NCI-H748 treated with DMSO at 0.1 percent for 48 hours (cell line): Measurements from ENCODE around the gene CTNNBL1.
"Not testable (repeated sequence)": the region's sequence is repeated elsewhere in the genome, so short reads cannot be mapped to it uniquely, and the experiment has no call there.

Source experiments
- DNase-seq: peaks from one replicate; lab custom pipeline; 2025; lab: John Stamatoyannopoulos, UW

CTNNBL1 gene

GRCh38 chr20:37853823-37854375, 160.1 kb downstream of the CTNNBL1 start:
- no peak for DNase-seq

DNA sequence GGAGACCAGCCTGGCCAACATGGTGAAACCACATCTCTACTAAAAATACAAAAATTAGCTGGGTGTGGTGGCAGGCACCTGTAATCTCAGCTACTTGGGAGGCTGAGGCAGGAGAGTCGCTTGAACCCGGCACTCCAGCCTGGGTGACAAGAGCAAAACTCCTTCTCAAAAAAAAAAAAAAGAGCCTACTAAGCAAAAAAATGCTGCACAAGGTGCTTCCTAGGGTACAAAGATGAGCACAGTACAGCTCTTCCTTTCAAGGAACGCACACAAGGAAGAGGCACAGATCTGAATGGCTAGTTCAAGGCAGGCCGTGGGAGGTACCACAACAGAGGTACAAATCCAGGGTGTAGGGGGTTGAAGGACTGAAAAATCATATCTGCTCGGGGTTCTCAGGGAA, 162.2 kb downstream of the CTNNBL1 start:
- DNase-seq: not testable (repeated sequence)

- DNase-seq: no peak
Observed at GRCh38 chr20:37856932-37857660, 163.3 kb downstream of the CTNNBL1 start.

DNA sequence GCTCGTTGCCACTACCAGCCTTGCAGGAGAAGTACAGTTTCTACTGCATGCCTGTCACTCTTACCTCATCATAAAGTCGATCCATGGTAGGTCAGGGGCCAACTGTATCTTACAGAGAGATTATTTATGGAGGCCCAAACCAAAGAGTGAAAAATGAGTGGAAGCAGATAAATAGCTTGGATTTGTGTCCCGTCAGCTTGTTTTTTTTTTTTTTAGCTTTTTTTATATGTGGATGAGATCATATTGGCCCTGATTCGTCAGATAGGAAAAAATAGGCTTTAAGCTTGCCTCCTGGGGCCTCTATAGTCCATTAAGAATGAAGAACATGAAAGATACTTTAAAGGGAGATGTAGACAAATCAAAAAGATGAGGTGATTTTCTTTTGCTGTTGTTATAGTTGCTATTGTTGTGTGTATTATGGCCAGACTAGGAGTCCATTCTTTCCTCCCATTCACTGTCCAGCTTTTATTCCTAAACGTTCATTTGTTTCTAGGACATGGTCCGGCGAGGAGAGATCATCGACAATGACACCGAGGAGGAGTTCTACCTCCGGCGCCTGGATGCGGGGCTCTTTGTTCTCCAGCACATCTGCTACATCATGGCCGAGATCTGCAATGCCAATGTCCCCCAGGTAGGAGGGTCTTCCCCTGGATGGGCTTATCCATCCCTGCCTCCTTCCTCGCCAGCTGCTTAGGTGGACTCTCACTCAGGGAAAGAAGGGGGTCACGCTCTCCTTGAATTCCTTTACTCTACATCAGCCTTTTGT, 165.8 kb downstream of the CTNNBL1 start:
- DNase-seq: no peak

GRCh38 chr20:37863289-37863688, 169.5 kb downstream of the CTNNBL1 start:
- DNase-seq: no peak

DNA sequence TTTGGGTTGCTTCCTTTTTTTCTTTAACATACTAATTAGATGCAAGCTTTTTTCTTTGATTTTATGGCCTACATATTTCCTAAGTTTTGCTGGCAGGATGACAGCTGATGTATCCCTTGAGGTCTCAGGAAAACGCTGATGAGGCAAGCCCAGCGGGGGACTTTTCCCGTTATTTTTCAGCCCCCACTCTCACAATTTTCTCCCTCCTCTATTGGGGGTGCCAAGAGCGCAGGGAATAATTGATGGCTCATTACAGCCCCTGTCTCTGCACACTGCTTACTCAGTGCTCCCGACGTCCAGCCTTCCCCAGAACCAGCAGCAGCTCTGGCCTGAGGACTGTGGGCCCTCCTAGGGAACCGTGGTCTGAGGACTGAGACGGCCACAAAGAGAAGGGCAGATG, 170.5 kb downstream of the CTNNBL1 start:
- no peak for DNase-seq

GRCh38 chr20:37866051-37866450, 172.2 kb downstream of the CTNNBL1 start:
- DNase-seq: no peak

DNA sequence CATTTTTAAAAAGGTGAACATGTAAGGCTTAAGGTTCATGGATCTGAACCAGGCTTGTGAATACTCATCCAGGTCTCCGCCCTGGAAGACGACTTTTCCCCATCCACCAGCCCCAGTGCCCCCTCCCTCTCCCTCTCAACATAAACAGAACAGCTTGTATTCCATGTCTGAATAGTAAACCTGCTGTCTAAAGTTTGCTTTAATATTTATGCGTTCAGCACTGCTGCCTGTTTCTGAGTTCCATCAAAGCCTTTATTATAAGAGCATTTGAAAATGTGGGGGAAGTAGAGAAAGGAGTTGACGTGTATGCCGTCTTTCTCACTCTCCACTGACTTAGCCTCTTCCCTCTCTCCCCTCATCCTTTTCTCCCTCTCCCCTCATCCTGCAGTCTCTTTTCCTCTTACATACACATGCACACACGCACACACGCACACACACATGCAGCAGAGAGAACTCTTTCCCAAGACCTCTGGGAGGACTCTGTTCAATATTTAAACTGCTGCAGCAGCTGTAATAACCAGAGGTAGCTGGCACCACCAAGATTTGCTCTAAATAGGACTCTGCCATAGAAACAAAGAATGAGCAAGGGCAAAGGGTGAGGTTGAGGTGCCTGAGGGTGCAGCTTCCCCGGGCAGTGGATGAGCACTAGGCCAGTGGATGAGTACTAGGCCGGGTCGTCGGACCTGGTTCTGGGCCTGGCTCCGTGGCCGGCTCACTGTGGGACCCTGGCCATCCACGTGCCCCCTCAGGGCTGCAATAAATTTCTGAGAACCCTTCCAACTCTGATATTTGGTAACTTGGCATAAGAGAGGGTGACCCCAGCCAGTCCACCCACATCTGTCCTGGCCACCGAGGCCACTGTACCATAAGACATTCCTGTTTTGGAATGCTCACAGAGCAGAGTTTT, 173.7 kb downstream of the CTNNBL1 start:
- no peak for DNase-seq

DNA sequence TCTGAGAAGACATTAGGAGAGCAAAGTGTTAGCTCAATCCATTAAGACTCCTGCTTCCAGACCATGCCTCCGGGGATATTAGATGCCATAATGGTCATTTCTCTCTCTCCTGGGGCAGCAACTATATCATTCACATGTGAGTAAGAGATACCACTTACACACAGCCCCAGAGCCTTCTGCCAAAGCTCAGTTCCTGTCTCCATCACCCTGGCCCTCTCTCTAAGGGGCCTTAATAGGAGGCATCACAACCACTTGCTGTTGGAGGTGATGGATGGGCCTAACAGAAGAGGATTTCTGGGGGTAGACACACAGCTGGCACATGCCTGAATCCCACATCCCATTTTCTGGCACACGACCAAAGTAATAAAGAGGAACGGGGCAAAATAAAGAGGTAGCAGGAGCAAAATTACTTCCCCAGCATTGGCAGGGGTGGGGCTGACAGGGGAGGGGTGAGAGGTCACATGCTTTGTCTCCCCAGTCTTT, 175.1 kb downstream of the CTNNBL1 start:
- no peak for DNase-seq

- DNase-seq: no peak
Observed at GRCh38 chr20:37869334-37869861, 175.6 kb downstream of the CTNNBL1 start.

DNA sequence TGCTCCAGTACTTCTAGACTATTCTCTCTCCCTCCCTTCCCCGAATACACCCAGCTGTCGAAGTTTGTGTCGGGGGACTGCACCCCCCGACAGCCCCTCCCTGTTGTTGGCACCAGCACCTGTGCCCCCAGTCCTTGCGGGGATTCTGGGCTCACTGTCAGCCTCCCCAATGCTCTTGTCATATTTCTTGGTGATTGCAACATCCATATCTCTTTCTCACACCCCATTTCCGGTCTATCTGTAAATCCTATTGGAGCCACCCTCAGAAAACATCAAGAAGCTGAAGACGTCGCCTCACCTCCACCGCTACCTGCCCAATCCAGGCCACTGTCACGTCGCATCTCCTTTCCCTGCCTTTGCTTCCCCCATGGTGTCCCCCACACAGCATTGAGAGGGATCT, 176.5 kb downstream of the CTNNBL1 start:
- no peak for DNase-seq

- no peak for DNase-seq
Observed at GRCh38 chr20:37871751-37872150, 177.9 kb downstream of the CTNNBL1 start.

DNA sequence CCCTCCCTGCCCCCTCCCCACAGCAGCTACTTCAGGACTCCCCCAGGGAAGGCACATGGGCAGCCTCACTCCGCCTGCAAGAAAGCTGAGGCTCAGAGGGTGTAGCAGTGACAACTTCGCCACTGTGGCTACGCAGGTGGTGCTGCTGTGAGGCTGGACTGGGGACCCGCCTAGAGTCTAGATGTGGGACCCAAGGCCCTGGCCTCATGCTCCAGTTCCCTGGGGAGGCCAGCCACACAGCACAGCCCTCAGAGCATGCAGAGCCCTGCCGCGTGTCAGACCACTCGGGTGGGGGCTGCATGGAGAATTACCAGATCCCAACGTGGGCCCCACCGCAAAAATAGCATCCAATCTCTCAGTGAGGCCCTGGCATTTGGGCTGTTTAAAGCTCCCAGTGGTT, 178.3 kb downstream of the CTNNBL1 start:
- DNase-seq: no peak

- DNase-seq: no peak
Observed at GRCh38 chr20:37873884-37874283, 180.1 kb downstream of the CTNNBL1 start.

- DNase-seq: no peak
Observed at GRCh38 chr20:37875460-37876175, 181.8 kb downstream of the CTNNBL1 start.

DNA sequence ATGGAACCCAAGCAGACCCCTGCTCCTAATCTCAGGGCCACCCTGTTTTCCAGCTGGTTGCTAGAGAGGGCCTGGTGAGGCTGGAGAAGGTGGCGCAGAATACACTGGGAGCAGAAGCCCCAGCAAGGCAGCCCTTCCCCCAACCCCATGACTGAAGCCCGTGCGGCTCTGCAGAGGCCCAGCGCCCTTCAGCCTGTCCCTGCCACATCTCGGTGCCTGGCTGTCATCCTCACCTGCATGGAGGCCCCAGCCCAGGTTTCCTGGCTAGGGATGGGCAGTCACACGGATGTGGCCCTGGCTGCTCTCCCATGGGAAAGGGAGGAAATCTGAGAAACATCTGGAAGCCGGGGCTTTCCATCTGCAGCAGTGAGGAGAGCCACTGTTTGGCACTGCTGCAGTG, 183.0 kb downstream of the CTNNBL1 start:
- DNase-seq: no peak

GRCh38 chr20:37877832-37878772, 184.3 kb downstream of the CTNNBL1 start:
- no peak for DNase-seq

DNA sequence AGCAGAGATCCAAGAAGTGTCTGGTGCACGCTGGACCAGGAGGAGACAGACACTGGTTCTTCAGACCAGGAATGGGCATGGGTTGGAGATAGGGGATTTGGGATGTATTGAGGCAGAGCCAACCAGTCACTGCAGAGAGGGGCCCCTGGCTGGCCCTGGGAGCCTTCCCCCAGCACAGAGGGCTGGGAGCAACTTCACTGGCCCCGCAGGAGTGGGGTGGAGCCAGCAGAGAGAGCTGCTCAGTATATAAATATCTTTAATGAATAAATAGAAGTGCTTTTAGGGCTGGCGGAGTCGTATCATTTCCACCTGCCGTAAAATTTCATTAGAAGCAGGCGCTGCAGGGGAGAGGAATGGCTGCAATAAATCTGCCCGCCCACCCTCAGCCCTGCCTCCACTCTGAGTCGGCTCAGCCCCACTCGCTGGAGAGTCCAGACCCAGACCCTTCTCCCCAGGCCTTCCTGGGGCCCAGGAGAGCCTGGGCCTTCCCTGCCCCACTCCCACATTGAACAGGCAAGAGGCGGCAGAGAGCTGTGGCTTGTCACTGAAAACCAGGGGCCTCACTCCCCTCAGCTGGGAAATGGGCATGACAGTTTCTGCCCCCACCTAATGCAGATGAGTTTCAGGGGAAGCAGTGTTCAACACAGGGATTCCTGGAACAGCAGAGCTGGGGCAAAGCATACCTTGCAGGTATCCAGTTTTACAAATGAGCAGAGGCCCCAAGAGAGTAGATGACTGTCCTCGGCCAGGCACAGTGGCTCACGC, 185.2 kb downstream of the CTNNBL1 start:
- DNase-seq: no peak

DNA sequence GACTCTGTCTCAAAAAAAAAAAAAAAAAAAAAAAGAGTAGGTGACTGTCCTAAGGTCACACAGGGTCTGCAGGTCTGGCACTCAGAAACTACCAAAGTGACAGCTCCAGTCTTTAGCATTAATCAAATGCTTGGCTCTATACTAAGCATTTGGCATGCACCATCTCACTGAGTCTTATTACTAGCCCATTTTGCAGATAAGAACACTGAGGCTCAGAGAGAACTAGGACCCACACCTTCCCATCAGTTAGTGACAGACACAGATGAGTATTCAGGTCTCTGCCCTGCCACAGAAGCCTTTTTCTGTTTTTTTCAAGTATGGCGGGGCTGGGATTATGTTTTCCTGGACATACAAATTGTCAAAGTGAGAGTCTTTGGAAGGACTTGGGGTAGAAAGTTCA, 186.0 kb downstream of the CTNNBL1 start:
- DNase-seq: no peak
